Stimulated activated CD4-positive, alpha-beta T cell treated with anti-CD3 and anti-CD28 coated beads, Interleukin-2, amount 100 ng/mL, for 48 hours (primary cell): ENCODE measurements around the gene FSCN2.

Experiments
- DNase-seq, 2 donors: peaks; one replicate each; pipeline ENCODE4 v3.0.0-alpha.2; 2020

The FSCN2 gene

GRCh38 chr17:81558115-81558468 lies 29.9 kb downstream of the FSCN2 start:
- no peak for DNase-seq

GRCh38 chr17:81558941-81559806 lies 31.0 kb downstream of the FSCN2 start:
- DNase-seq = no peak

GRCh38 chr17:81561494-81561885 lies 33.3 kb downstream of the FSCN2 start:
- DNase-seq = no peak

GRCh38 chr17:81563861-81564586 lies 35.8 kb downstream of the FSCN2 start:
- no peak for DNase-seq

- DNase-seq = no peak
Measured at GRCh38 chr17:81564778-81565177, 36.6 kb downstream of the FSCN2 start.

- no peak for DNase-seq
Measured at GRCh38 chr17:81565231-81565630, 37.1 kb downstream of the FSCN2 start.

GRCh38 chr17:81566461-81567126 lies 38.4 kb downstream of the FSCN2 start:
- no peak for DNase-seq

- DNase-seq = no peak
Measured at GRCh38 chr17:81567191-81567590, 39.0 kb downstream of the FSCN2 start.

GRCh38 chr17:81568416-81568815 lies 40.2 kb downstream of the FSCN2 start:
- DNase-seq = no peak

GRCh38 chr17:81569986-81570514 lies 41.9 kb downstream of the FSCN2 start:
- DNase-seq = no peak

- no peak for DNase-seq
Measured at GRCh38 chr17:81570964-81571363, 42.8 kb downstream of the FSCN2 start.

GRCh38 chr17:81572563-81573168 lies 44.5 kb downstream of the FSCN2 start:
- no peak for DNase-seq

GRCh38 chr17:81573794-81574642 lies 45.8 kb downstream of the FSCN2 start:
- DNase-seq = no peak

GRCh38 chr17:81574643-81574956 lies 46.4 kb downstream of the FSCN2 start:
- DNase-seq = no peak

- DNase-seq = no peak
Measured at GRCh38 chr17:81575836-81576235, 47.7 kb downstream of the FSCN2 start.

- DNase-seq = no peak
Measured at GRCh38 chr17:81576621-81577277, 48.6 kb downstream of the FSCN2 start.

- no peak for DNase-seq
Measured at GRCh38 chr17:81577278-81578000, 49.3 kb downstream of the FSCN2 start.

GRCh38 chr17:81578038-81578441 lies 49.9 kb downstream of the FSCN2 start:
- DNase-seq = no peak

GRCh38 chr17:81578561-81579225 lies 50.5 kb downstream of the FSCN2 start:
- no peak for DNase-seq

- DNase-seq = no peak
Measured at GRCh38 chr17:81579298-81579697, 51.1 kb downstream of the FSCN2 start.
